CD14-positive monocyte (primary cell): ENCODE data around the gene ARHGAP15. TPM values are rescaled to one million over a fixed set of nuclear protein-coding genes. Genes with fewer than 3 reads are reported as not detected.

Experiments
- DNase-seq, 3 donors: peaks; one replicate each; pipeline ENCODE4 v3.0.0-alpha.2; 2011 to 2022
- H2AFZ ChIP-seq: 2 replicates; pipeline ENCODE4 v1.6.0; 2012; ENCODE audit warnings: mild to moderate bottlenecking, low read depth, low read length, inconsistent platforms; ENCODE audit not compliant: insufficient read depth, poor library complexity, severe bottlenecking
- H3K27ac ChIP-seq, 2 donors: 1 replicate in 1 of 2; 2 replicates in 1 of 2; pipeline ENCODE4 v1.5.1; 2012 to 2013; ENCODE audit warnings: low read length in 2 of 2, control low read depth in 1 of 2, inconsistent platforms in 1 of 2, low read depth in 1 of 2, mild to moderate bottlenecking in 1 of 2
- H3K27me3 ChIP-seq, 2 donors: one replicate each; pipeline versions ENCODE4 v1.6.0 to v1.6.1; 2011 to 2013; ENCODE audit warnings: low read length in 2 of 2; ENCODE audit not compliant: control insufficient read depth in 2 of 2, insufficient read depth in 2 of 2
- H3K36me3 ChIP-seq, 2 donors: replicated peaks in 1 of 2; 1 replicate in 1 of 2; 2 replicates in 1 of 2; pipeline versions ENCODE4 v1.5.1 to v1.6.1; 2012 to 2013; ENCODE audit warnings: low read length in 2 of 2, control low read depth in 1 of 2, inconsistent platforms in 1 of 2, mild to moderate bottlenecking in 1 of 2; ENCODE audit not compliant: insufficient read depth in 2 of 2, control insufficient read depth in 1 of 2
- H3K4me1 ChIP-seq, 2 donors: 1 replicate in 1 of 2; 2 replicates in 1 of 2; pipeline versions ENCODE4 v1.5.1 to v1.6.1; 2012 to 2013; ENCODE audit warnings: low read length in 2 of 2, control low read depth in 1 of 2, inconsistent platforms in 1 of 2, mild to moderate bottlenecking in 1 of 2, moderate library complexity in 1 of 2; ENCODE audit not compliant: insufficient read depth in 2 of 2, control insufficient read depth in 1 of 2
- H3K4me2 ChIP-seq: replicated peaks from 2 replicates; pipeline ENCODE3; 2012; ENCODE audit warnings: low read length, moderate library complexity, mild to moderate bottlenecking; ENCODE audit not compliant: poor library complexity, severe bottlenecking; ENCODE audit errors: extremely low read depth
- H3K4me3 ChIP-seq, 3 experiments: fragments of 200-600 bp in 1 of 3; sonication (generic) in 1 of 3; replicated peaks in 1 of 3; 1 replicate in 2 of 3; 2 replicates in 1 of 3; pipeline ENCODE4 v1.5.1; 2011 to 2013; ENCODE audit warnings: low read length in 3 of 3, mild to moderate bottlenecking in 3 of 3, control low read depth in 2 of 3, low read depth in 2 of 3, inconsistent platforms in 1 of 3, moderate library complexity in 1 of 3
- H3K79me2 ChIP-seq: 2 replicates; pipeline ENCODE4 v1.6.0; 2012; ENCODE audit warnings: mild to moderate bottlenecking, control low read depth, inconsistent platforms, low read length, moderate library complexity; ENCODE audit not compliant: insufficient read depth
- H3K9ac ChIP-seq: 2 replicates; pipeline ENCODE4 v1.6.0; 2017; ENCODE audit warnings: low read length, mild to moderate bottlenecking; ENCODE audit not compliant: insufficient read depth, poor library complexity, severe bottlenecking
- H3K9me3 ChIP-seq, 2 donors: replicated peaks in 1 of 2; 1 replicate in 1 of 2; 2 replicates in 1 of 2; pipeline versions ENCODE4 v1.5.1 to v1.6.1; 2012 to 2013; ENCODE audit warnings: low read length in 2 of 2, control low read depth in 1 of 2; ENCODE audit not compliant: control insufficient read depth in 1 of 2, insufficient read depth in 1 of 2
- H4K20me1 ChIP-seq: 2 replicates; pipeline ENCODE4 v1.6.0; 2012; ENCODE audit warnings: mild to moderate bottlenecking, low read length, control low read depth, moderate library complexity; ENCODE audit not compliant: insufficient read depth
- H3K27ac Mint-ChIP-seq, 7 donors: one replicate each; pipeline ENCODE4 v1.8.0; 2020; ENCODE audit warnings: mild to moderate bottlenecking in 7 of 7, mixed read lengths in 7 of 7, moderate library complexity in 6 of 7, inconsistent platforms in 2 of 7
- H3K27me3 Mint-ChIP-seq, 3 donors: one replicate each; pipeline ENCODE4 v1.8.0; 2021 to 2022; ENCODE audit warnings: low read depth in 3 of 3, mild to moderate bottlenecking in 3 of 3, mixed read lengths in 3 of 3, moderate library complexity in 3 of 3, inconsistent platforms in 1 of 3
- H3K36me3 Mint-ChIP-seq, 2 donors: one replicate each; pipeline ENCODE4 v1.8.0; 2020; ENCODE audit warnings: mixed read lengths in 2 of 2, inconsistent platforms in 1 of 2, mild to moderate bottlenecking in 1 of 2
- H3K4me1 Mint-ChIP-seq: one replicate; pipeline ENCODE4 v1.8.0; 2020; ENCODE audit warnings: mild to moderate bottlenecking, mixed read lengths
- H3K4me3 Mint-ChIP-seq, 2 donors: one replicate each; pipeline ENCODE4 v1.8.0; 2020; ENCODE audit warnings: mild to moderate bottlenecking in 2 of 2, mixed read lengths in 2 of 2, moderate library complexity in 1 of 2
- H3K9me3 Mint-ChIP-seq, 7 donors: one replicate each; pipeline ENCODE4 v1.8.0; 2020 to 2022; ENCODE audit warnings: mixed read lengths in 7 of 7, mild to moderate bottlenecking in 6 of 7, moderate library complexity in 6 of 7, inconsistent platforms in 2 of 7
- CTCF ChIP-seq: fragments of 200-600 bp; IDR thresholded peaks from one replicate; pipeline ENCODE4 v1.8.0; 2022; ENCODE audit warnings: antibody characterized with exemption, mild to moderate bottlenecking
- WGBS: methylation state at CpG from one replicate; pipeline ENCODE4 v1.1.5; 2013; ENCODE audit warnings: missing lambda C conversion rate; ENCODE audit not compliant: insufficient coverage; 5-methylcytosine and 5-hydroxymethylcytosine counted together
- intact Hi-C, 2 donors: fragments of 100-400 bp; cut with micrococcal nuclease; formaldehyde crosslinking; loops; one replicate each; pipeline versions ENCODE4 v1.15.0 to v1.15.1; 2023
- polyA plus RNA-seq, 3 donors: library from polyadenylated mRNA; depleted of rRNA in 1 of 3; unstranded in 2 of 3; stranded (reverse) in 1 of 3; fragments of 300-500 nt in 2 of 3; fragments of >200 nt in 1 of 3; fragmentation: Illumina TruSeq in 2 of 3; gene quantifications; 1 replicate in 2 of 3; 2 replicates in 1 of 3; pipeline ENCODE4 v1.2.3, GENCODE V29; 2012 to 2021

ARHGAP15 gene
- polyA plus RNA-seq, 3 donors, result 35.4 to 50.9 (median 50.7) TPM

- Histone ChIP-seq H3K27ac (no peak overlapping the region), H3K4me2 (no peak overlapping the region), H3K4me1 (no peaks in the 10 kb centered on the region), H2AFZ (no peak overlapping the region), H3K79me2 (no peaks in the 10 kb centered on the region), H3K9ac (no peak overlapping the region), H3K9me3 (no peaks in the 10 kb centered on the region), H3K36me3 (peaks cover 9 to 56% of the 10 kb centered on the region in 2 donors), H3K4me3 (no peak overlapping the region), H4K20me1 (no peaks in the 10 kb centered on the region), H3K27me3 (no peaks in the 10 kb centered on the region)
- WGBS, result 98% methylated on average over 5 of the region's 7 CpGs
- H3K9me3 Mint-ChIP-seq, result peaks cover 0 to 5% (median 0%) of the 10 kb centered on the region in 7 donors
- intact Hi-C loops, result no loop called here
- peaks cover 49 to 56% of the 10 kb centered on the region in 2 donors for H3K36me3 Mint-ChIP-seq
- H3K27ac Mint-ChIP-seq, result no peak overlapping the region
- H3K27me3 Mint-ChIP-seq, result no peaks in the 10 kb centered on the region
- no peak for TF ChIP-seq CTCF
- DNase-seq, result no peak
- no peak overlapping the region for H3K4me3 Mint-ChIP-seq
- peaks cover 18% of the 10 kb centered on the region for H3K4me1 Mint-ChIP-seq
Observed at GRCh38 chr2:143560724-143561123, 431.5 kb downstream of the ARHGAP15 start.

GRCh38 chr2:143564419-143564818 lies 435.2 kb downstream of the ARHGAP15 start:
- Histone ChIP-seq H3K9me3 (no peaks in the 10 kb centered on the region), H3K4me3 (no peak overlapping the region), H3K36me3 (peaks cover 9 to 50% of the 10 kb centered on the region in 2 donors), H3K27me3 (no peaks in the 10 kb centered on the region), H3K4me1 (no peaks in the 10 kb centered on the region), H4K20me1 (no peaks in the 10 kb centered on the region), H3K79me2 (no peaks in the 10 kb centered on the region), H2AFZ (no peak overlapping the region), H3K27ac (no peak overlapping the region), H3K4me2 (no peak overlapping the region), H3K9ac (no peak overlapping the region)
- no peak for DNase-seq
- intact Hi-C loops, result no loop called here
- Mint-ChIP-seq H3K27me3 (no peaks in the 10 kb centered on the region), H3K36me3 (peaks cover 47 to 53% of the 10 kb centered on the region in 2 donors), H3K27ac (no peak overlapping the region), H3K4me3 (no peak overlapping the region), H3K9me3 (peaks cover 0 to 5% (median 0%) of the 10 kb centered on the region in 7 donors), H3K4me1 (no peaks in the 10 kb centered on the region)
- no peak for TF ChIP-seq CTCF
- no CpG with 5 or more reads among the region's 2 CpGs for WGBS
